Heart left ventricle (tissue), 13 donors: ENCODE measurements around the gene BRSK2.

Experiments used
- POLR2A ChIP-seq, 2 donors: fragments of 450-650 bp; IDR thresholded peaks; one replicate each; pipeline ENCODE4 v1.6.1; 2017; ENCODE audit warnings: antibody characterized with exemption in 2 of 2, mild to moderate bottlenecking in 2 of 2, moderate library complexity in 2 of 2
- TF ChIP-seq, protein P1 (sequence below), 12 donors: fragments of 200-600 bp; sonication (generic) in 4 of 12; IDR thresholded peaks; one replicate each; pipeline versions ENCODE4 v1.5.0 to v1.8.0; 2018 to 2022; ENCODE audit warnings: antibody characterized with exemption in 12 of 12, mild to moderate bottlenecking in 5 of 12
- donor health status: ischemic (EF 13 %, LVEDD 7.1; RV severe dilation, severe dysfunction).
- donor health status: DM: no; HTN: yes; CAD: no.
- donor health status: DM: no; HTN: no; CAD: no.
- donor health status: ischemic (EF 25% LVEDD 6.9; RV normal size, moderate dysfunction).
- donor health status: ischemic (EF 25% LVEDD 5.7; RV mildly dilated, moderate dysfunction).
- donor health status: ischemic (EF 35%, LVEDD 5.7; RV mildly dilated, moderate dysfunction).
- donor health status: nonischemic (EF 11% LVEDD 7.7; RV severe dilation, severe dysfunction).
- donor health status: DM: yes; HTN: yes; CAD: no.
- donor health status: PGD.
- donor health status: ischemic (EF 29% LVEDD 5.4; RV normal size, mild dysfunction).
- donor health status: nonischemic (EF 23%, LVEDD 6.1; RV moderate dilation, normal function).

DNA sequence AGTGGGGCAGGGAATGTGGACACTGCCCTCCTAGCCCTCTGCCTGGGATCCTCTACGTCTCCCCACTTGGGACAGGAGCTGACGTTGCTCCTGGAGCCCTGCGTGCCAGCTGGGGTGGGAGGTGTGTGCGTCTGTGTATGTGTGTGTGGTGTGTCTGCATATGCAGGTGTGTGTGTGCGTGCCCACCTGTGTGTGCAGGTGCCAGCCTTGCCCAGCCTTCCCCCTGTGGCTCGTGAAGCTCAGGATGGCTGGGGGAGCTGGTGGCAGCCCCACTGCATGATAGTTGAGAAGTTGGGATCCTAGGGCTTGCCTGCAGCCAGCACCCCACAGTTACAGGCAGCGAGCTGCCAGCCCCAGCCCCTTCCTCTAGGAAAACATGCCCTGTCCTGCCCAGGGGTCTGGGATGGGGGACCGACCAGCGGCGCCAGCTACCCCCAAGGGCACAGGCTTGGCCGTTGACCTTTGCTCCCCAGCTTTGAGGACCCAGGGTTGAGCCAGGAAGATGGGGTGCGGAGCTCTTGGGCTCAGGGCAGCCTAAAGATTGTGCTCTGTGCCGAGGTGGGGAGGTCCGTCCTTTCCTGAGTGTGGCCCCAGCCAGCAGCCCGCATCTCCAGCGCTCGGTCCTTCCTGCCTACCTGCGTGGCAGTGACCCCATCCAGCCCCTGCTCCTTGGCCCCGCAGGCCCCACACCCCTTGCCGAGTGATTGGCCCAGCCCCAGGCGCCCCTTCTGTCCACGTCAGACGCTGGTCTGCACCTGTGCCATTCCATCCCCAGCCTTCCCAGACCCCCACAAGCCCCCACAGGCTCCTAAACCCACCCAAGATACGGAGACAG, 15.7 kb downstream of the BRSK2 start:
- TF ChIP-seq, protein P1, sequence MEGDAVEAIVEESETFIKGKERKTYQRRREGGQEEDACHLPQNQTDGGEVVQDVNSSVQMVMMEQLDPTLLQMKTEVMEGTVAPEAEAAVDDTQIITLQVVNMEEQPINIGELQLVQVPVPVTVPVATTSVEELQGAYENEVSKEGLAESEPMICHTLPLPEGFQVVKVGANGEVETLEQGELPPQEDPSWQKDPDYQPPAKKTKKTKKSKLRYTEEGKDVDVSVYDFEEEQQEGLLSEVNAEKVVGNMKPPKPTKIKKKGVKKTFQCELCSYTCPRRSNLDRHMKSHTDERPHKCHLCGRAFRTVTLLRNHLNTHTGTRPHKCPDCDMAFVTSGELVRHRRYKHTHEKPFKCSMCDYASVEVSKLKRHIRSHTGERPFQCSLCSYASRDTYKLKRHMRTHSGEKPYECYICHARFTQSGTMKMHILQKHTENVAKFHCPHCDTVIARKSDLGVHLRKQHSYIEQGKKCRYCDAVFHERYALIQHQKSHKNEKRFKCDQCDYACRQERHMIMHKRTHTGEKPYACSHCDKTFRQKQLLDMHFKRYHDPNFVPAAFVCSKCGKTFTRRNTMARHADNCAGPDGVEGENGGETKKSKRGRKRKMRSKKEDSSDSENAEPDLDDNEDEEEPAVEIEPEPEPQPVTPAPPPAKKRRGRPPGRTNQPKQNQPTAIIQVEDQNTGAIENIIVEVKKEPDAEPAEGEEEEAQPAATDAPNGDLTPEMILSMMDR (IDR thresholded peaks at IDR 0.05): no peak
- TF ChIP-seq POLR2A (IDR thresholded peaks at IDR 0.05): no peak
